Gastrocnemius medialis (tissue), 4 donors: Measurements from ENCODE around the gene CH25H.

Experiments
- CTCF ChIP-seq, 5 experiments: fragments of 450-650 bp in 3 of 5; fragments of 200-600 bp in 2 of 5; sonication (generic) in 2 of 5; IDR thresholded peaks in 4 of 5; conservative IDR thresholded peaks in 1 of 5; 1 replicate in 4 of 5; 2 replicates in 1 of 5; pipeline ENCODE4 v1.5.1; 2016 to 2019; ENCODE audit warnings: antibody characterized with exemption in 5 of 5, mild to moderate bottlenecking in 3 of 5, moderate library complexity in 3 of 5
- POLR2A ChIP-seq, 2 donors: fragments of 450-650 bp; IDR thresholded peaks; one replicate each; pipeline ENCODE4 v1.6.1; 2017; ENCODE audit warnings: antibody characterized with exemption in 2 of 2, mild to moderate bottlenecking in 2 of 2, moderate library complexity in 2 of 2

DNA sequence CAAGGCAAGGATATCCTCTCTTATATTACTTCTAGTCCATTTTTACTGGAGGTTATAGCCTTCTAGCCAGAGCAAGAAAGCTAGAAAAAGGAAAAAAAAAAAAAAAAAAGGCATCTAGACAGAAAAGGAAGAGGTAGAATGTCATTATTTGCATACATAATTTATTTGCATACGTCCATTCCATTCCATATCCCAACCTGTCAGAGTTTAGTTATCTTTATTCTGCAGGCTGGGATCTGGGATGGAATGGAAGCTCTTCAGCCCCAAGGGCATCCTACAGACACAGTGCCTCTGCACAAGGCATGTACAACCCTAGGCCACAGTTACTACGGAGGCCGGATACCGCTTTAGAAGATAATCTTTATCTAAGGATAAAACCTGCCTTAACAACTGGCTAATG, 9.6 kb downstream of the CH25H start:
- TF ChIP-seq POLR2A (IDR thresholded peaks at IDR 0.05) (no peak), CTCF (IDR thresholded peaks at IDR 0.05 in 4 of 5, conservative IDR thresholded peaks at IDR 0.05 in 1 of 5) (no peak)
